ENCODE results near the gene ANKRD29. TPM values are rescaled to one million over a fixed set of nuclear protein-coding genes. Genes with fewer than 3 reads are reported as not detected.

Gene ANKRD29
- total RNA-seq, 1 donor from 2014 or later: 0.65 TPM

DNA sequence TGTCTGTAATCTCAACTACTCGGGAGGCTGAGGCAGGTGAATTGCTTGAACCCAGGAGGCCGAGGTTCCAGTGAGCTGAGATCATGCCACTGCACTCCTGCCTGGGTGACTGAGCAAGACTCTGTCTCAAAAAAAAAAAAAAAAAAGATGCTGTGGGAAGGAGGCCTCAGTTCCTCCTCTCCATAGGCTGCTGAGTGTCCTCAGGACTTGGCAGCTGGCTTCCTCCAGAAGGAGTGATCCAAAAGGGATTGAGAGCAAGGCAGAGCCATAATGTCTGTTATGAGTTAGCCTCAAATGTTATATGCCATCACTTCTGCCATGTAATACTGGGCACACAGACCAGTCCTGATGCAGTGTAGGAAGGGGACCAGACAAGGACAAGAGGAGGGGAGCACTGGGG lies 69.8 kb downstream of the ANKRD29 start:
- H3K27me3 ChIP-seq: no peaks in the 10 kb centered on the region
- Mint-ChIP-seq H3K9me3 (no peaks in the 10 kb centered on the region), H3K4me1 (peaks cover 3% of the 10 kb centered on the region), H3K27me3 (ENCODE audit: insufficient read depth, low read depth) (peaks cover 8% of the 10 kb centered on the region), H3K27ac (peak overlapping the region; percentile 57), H3K4me3 (no peak overlapping the region), H3K36me3 (no peaks in the 10 kb centered on the region)
- no peak overlapping the region for H3K27ac ChIP-seq
- H3K4me3 ChIP-seq: no peak overlapping the region
- no peak overlapping the region for H3K9ac ChIP-seq
- TF ChIP-seq EZH2phosphoT487 (IDR thresholded peaks at IDR 0.05) (no peak), EZH2 (IDR thresholded peaks at IDR 0.05) (no peak)
- TF ChIP-seq, protein P1, sequence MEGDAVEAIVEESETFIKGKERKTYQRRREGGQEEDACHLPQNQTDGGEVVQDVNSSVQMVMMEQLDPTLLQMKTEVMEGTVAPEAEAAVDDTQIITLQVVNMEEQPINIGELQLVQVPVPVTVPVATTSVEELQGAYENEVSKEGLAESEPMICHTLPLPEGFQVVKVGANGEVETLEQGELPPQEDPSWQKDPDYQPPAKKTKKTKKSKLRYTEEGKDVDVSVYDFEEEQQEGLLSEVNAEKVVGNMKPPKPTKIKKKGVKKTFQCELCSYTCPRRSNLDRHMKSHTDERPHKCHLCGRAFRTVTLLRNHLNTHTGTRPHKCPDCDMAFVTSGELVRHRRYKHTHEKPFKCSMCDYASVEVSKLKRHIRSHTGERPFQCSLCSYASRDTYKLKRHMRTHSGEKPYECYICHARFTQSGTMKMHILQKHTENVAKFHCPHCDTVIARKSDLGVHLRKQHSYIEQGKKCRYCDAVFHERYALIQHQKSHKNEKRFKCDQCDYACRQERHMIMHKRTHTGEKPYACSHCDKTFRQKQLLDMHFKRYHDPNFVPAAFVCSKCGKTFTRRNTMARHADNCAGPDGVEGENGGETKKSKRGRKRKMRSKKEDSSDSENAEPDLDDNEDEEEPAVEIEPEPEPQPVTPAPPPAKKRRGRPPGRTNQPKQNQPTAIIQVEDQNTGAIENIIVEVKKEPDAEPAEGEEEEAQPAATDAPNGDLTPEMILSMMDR (IDR thresholded peaks at IDR 0.05): no peak
- no peak overlapping the region for H2AFZ ChIP-seq (replicated peaks)
- no peak for DNase-seq (ENCODE audit: low spot score)
- peaks cover 4% of the 10 kb centered on the region for H3K4me1 ChIP-seq
- no peaks in the 10 kb centered on the region for H3K9me3 ChIP-seq (ENCODE audit: low read depth)
- no peaks in the 10 kb centered on the region for H3K36me3 ChIP-seq
- H3K4me2 ChIP-seq: no peak overlapping the region
- no peaks in the 10 kb centered on the region for H3K79me2 ChIP-seq (ENCODE audit: low read depth)
- H4K20me1 ChIP-seq (ENCODE audit: low read depth): no peaks in the 10 kb centered on the region
- H3F3A ChIP-seq (ENCODE audit: low read depth): no peaks in the 10 kb centered on the region

DNA sequence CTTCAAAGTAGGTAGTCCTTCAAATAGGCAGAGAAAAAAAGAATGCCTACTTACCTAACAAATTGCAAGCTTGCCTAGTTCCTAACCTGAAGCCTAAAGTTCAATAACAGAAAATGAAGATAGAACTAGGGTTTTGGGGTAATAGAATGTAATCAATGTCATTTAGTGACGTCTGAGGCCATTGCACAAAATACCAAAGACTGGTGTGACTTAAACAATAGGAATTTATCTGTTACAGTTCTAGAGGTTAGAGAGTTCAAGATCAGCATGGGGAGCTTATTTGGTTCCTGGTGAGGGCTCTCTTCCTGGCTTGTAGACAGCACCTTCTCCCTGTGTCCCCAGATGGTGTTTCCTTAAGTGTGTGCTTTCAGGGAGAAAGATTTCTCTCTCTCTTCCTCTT lies 71.7 kb downstream of the ANKRD29 start:
- no peaks in the 10 kb centered on the region for H3K36me3 ChIP-seq
- no peaks in the 10 kb centered on the region for H3K9me3 ChIP-seq (ENCODE audit: low read depth)
- H3K4me2 ChIP-seq: no peak overlapping the region
- H3K27ac ChIP-seq: no peak overlapping the region
- H3K79me2 ChIP-seq (ENCODE audit: low read depth): peaks cover under 1% of the 10 kb centered on the region
- H3K4me1 ChIP-seq: peaks cover 4% of the 10 kb centered on the region
- peaks cover 12% of the 10 kb centered on the region for H3F3A ChIP-seq (ENCODE audit: low read depth)
- no peak overlapping the region for H3K27ac Mint-ChIP-seq
- no peak overlapping the region for H3K4me3 ChIP-seq
- H3K4me1 Mint-ChIP-seq: peaks cover 7% of the 10 kb centered on the region
- H3K9me3 Mint-ChIP-seq: no peaks in the 10 kb centered on the region
- peaks cover 7% of the 10 kb centered on the region for H3K27me3 Mint-ChIP-seq (ENCODE audit: insufficient read depth, low read depth)
- DNase-seq (ENCODE audit: low spot score): no peak
- TF ChIP-seq, protein P1 (IDR thresholded peaks at IDR 0.05): no peak
- TF ChIP-seq EZH2 (IDR thresholded peaks at IDR 0.05) (no peak), EZH2phosphoT487 (IDR thresholded peaks at IDR 0.05) (no peak)
- no peak overlapping the region for H2AFZ ChIP-seq (replicated peaks)
- H4K20me1 ChIP-seq (ENCODE audit: low read depth): no peaks in the 10 kb centered on the region
- H3K9ac ChIP-seq: no peak overlapping the region
- H3K4me3 Mint-ChIP-seq: no peak overlapping the region
- no peaks in the 10 kb centered on the region for H3K36me3 Mint-ChIP-seq
- peaks cover 6% of the 10 kb centered on the region for H3K27me3 ChIP-seq

DNA sequence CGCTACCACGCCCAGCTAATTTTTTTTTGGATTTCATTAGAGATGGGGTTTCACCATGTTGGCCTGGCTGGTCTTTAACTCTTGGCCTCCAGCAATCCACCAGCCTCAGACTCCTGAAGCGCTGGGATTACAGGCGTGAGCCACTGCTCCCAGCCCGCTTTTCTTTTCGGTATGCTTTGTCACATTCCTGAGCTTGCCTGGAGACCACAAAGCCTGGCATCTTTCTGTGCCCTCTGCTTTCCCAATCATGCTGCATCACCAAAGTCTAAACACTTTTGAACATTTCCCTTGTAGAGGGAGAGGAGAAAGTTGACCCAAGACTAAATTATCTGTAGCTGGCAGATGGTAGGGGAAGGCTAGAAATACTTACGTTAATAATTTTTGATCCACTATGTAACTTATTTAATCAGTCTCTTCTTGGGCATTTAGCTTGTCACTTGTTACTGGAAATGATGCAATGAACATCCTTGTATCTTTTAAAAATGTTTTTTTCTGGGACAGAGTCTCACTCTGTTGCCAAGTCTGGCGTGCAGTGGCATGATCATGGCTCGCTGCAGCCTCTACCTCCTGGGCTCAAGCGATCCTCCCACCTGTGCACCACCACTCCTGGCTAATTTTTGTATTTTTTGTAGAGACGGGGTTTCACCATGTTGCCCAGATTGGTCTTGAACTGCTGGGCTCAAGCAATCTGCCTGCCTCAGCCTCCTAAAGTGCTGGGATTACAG lies 73.7 kb downstream of the ANKRD29 start:
- TF ChIP-seq, protein P1 (IDR thresholded peaks at IDR 0.05): no peak
- TF ChIP-seq EZH2phosphoT487 (IDR thresholded peaks at IDR 0.05) (no peak), EZH2 (IDR thresholded peaks at IDR 0.05) (no peak)
- Histone ChIP-seq H3K27me3 (peaks cover 6% of the 10 kb centered on the region), H3K4me3 (no peak overlapping the region), H3K4me2 (no peak overlapping the region), H4K20me1 (ENCODE audit: low read depth) (peaks cover 9% of the 10 kb centered on the region), H3K79me2 (ENCODE audit: low read depth) (peaks cover 20% of the 10 kb centered on the region), H3F3A (ENCODE audit: low read depth) (peaks cover 22% of the 10 kb centered on the region), H3K36me3 (no peaks in the 10 kb centered on the region), H3K4me1 (peaks cover 16% of the 10 kb centered on the region), H3K9me3 (ENCODE audit: low read depth) (no peaks in the 10 kb centered on the region), H3K9ac (no peak overlapping the region), H3K27ac (no peak overlapping the region), H2AFZ (replicated peaks) (peak overlapping the region; percentile 46)
- Mint-ChIP-seq H3K27ac (no peak overlapping the region), H3K4me1 (peaks cover 19% of the 10 kb centered on the region), H3K9me3 (no peaks in the 10 kb centered on the region), H3K36me3 (no peaks in the 10 kb centered on the region), H3K4me3 (no peak overlapping the region), H3K27me3 (ENCODE audit: insufficient read depth, low read depth) (peaks cover 6% of the 10 kb centered on the region)
- peak; percentile 58 for DNase-seq (ENCODE audit: low spot score)

All from neural progenitor cell (in vitro differentiated cells).